HCT116 (cell line): ENCODE measurements around the gene DEFB128. TPM values are rescaled to one million over a fixed set of nuclear protein-coding genes. Genes with fewer than 3 reads are reported as not detected.

Experiments used
- ATAC-seq: fragments of 200-7000 bp; cut with Tn5 transposase; 2 replicates; pipeline ENCODE4 v1.9.1; 2020; ENCODE audit warnings: mild to moderate bottlenecking, moderate library complexity
- BruUV-seq: library from RNA; stranded (reverse); fragments of 400-500 nt; replicated peaks from 2 replicates; lab custom pipeline; 2021; lab: Mats Ljungman, UMichigan
- CTCF ChIA-PET: fragments of 300-600 bp; sonication (Branson Sonifier 250); formaldehyde crosslinking; loops from one replicate; lab custom pipeline; 2021; ENCODE audit warnings: antibody characterized with exemption; lab: Charles Lee
- POLR2A ChIA-PET: fragments of 300-600, 350-600 bp; sonication (Branson Sonifier 250); formaldehyde crosslinking; loops from one replicate; lab custom pipeline; 2021; ENCODE audit warnings: antibody characterized with exemption; lab: Charles Lee
- RAD21 ChIA-PET, 2 experiments: fragments of 300-600 bp; sonication (Branson Sonifier 250); formaldehyde crosslinking; loops; one replicate each; lab custom pipeline; 2023; ENCODE audit warnings: low total read pairs in 2 of 2; ENCODE audit not compliant: uncharacterized antibody in 2 of 2, unreplicated experiment in 2 of 2, low non-redundant PET in 1 of 2; lab: Charles Lee
- DNase-seq: peaks from one replicate; pipeline ENCODE4 v3.0.0-alpha.2; 2010; ENCODE audit warnings: low read depth, low spot score
- H2AFZ ChIP-seq: fragments of 200-600 bp; shearing (Covaris generic), sonication (generic); 2 replicates; pipeline ENCODE4 v1.6.1; 2017; ENCODE audit warnings: low read depth, mixed run types, mixed read lengths, antibody characterized with exemption, low read length; ENCODE audit not compliant: poor library complexity, severe bottlenecking
- H3K27ac ChIP-seq: 2 replicates; pipeline ENCODE4 v1.5.1; 2012; ENCODE audit warnings: low read depth, low read length
- H3K27me3 ChIP-seq: fragments of 200-600 bp; sonication (generic); 2 replicates; pipeline ENCODE4 v1.6.1; 2016; ENCODE audit warnings: mixed run types, low read length, mixed read lengths; ENCODE audit not compliant: insufficient read depth
- H3K36me3 ChIP-seq, 2 experiments: fragments of 200-500 bp in 1 of 2; fragments of 200-600 bp in 1 of 2; sonication (Bioruptor generic) in 1 of 2; sonication (generic) in 1 of 2; 2 replicates each; pipeline versions ENCODE4 v1.5.1 to v1.6.1; 2014 to 2016; ENCODE audit warnings: low read length in 2 of 2, inconsistent platforms in 1 of 2, mixed read lengths in 1 of 2, mixed run types in 1 of 2; ENCODE audit not compliant: insufficient read depth in 2 of 2, control insufficient read depth in 1 of 2
- H3K4me1 ChIP-seq, 2 experiments: fragments of 200-600 bp in 1 of 2; sonication (generic) in 1 of 2; 2 replicates each; pipeline versions ENCODE4 v1.5.1 to v1.6.1; 2012 to 2017; ENCODE audit warnings: low read length in 2 of 2, inconsistent platforms in 1 of 2, mild to moderate bottlenecking in 1 of 2, mixed read lengths in 1 of 2, mixed run types in 1 of 2, moderate library complexity in 1 of 2; ENCODE audit not compliant: insufficient read depth in 2 of 2, control insufficient read depth in 1 of 2
- H3K4me2 ChIP-seq: fragments of 200-600 bp; sonication (generic); 2 replicates; pipeline ENCODE4 v1.6.1; 2017; ENCODE audit warnings: mixed run types, low read length, mixed read lengths
- H3K4me3 ChIP-seq, 2 experiments: fragments of 200-600 bp in 1 of 2; sonication (generic) in 1 of 2; replicated peaks in 1 of 2; 2 replicates each; pipeline ENCODE4 v1.5.1; 2011 to 2016; ENCODE audit warnings: low read length in 2 of 2, control low read depth in 1 of 2, low read depth in 1 of 2, mild to moderate bottlenecking in 1 of 2, mixed read lengths in 1 of 2, mixed run types in 1 of 2
- H3K79me2 ChIP-seq: fragments of 200-600 bp; sonication (generic); 2 replicates; pipeline ENCODE4 v1.6.1; 2017; ENCODE audit warnings: mild to moderate bottlenecking, mixed run types, low read length, moderate library complexity, mixed read lengths; ENCODE audit not compliant: insufficient read depth
- H3K9ac ChIP-seq: fragments of 200-600 bp; sonication (generic); 2 replicates; pipeline ENCODE4 v1.6.1; 2016; ENCODE audit warnings: low read length, mixed read lengths
- H3K9me2 ChIP-seq: fragments of 200-600 bp; sonication (generic), shearing (Covaris generic); 2 replicates; pipeline ENCODE4 v1.6.1; 2017; ENCODE audit warnings: mixed run types, mild to moderate bottlenecking, moderate library complexity; ENCODE audit not compliant: insufficient read depth
- H3K9me3 ChIP-seq, 2 experiments: fragments of 200-500 bp in 1 of 2; fragments of 200-600 bp in 1 of 2; sonication (Bioruptor generic) in 1 of 2; sonication (generic) in 1 of 2; 2 replicates each; pipeline ENCODE4 v1.6.1; 2014 to 2017; ENCODE audit warnings: low read length in 2 of 2, mixed read lengths in 2 of 2, inconsistent platforms in 1 of 2, low read depth in 1 of 2, mild to moderate bottlenecking in 1 of 2, mixed run types in 1 of 2, moderate library complexity in 1 of 2; ENCODE audit not compliant: control insufficient read depth in 1 of 2, insufficient read depth in 1 of 2
- H4K20me1 ChIP-seq: fragments of 200-600 bp; sonication (generic), shearing (Covaris generic); 2 replicates; pipeline ENCODE4 v1.6.1; 2017; ENCODE audit warnings: mixed run types, mild to moderate bottlenecking, moderate library complexity; ENCODE audit not compliant: insufficient read depth
- ATF3 ChIP-seq: IDR thresholded peaks from 2 replicates; pipeline ENCODE4 v1.6.1; 2012
- CBX3 ChIP-seq: IDR thresholded peaks from 2 replicates; pipeline ENCODE4 v1.6.1; 2012; ENCODE audit warnings: low read depth
- EGR1 ChIP-seq: IDR thresholded peaks from 2 replicates; pipeline ENCODE4 v1.6.1; 2012; ENCODE audit warnings: low read depth
- ELF1 ChIP-seq: IDR thresholded peaks from 2 replicates; pipeline ENCODE4 v1.6.1; 2012; ENCODE audit warnings: low read depth, borderline replicate concordance
- FOSL1 ChIP-seq: IDR thresholded peaks from 2 replicates; pipeline ENCODE4 v1.6.1; 2012; ENCODE audit warnings: low read depth
- POLR2A ChIP-seq: IDR thresholded peaks from 2 replicates; pipeline ENCODE4 v1.7.0; 2011; ENCODE audit warnings: borderline replicate concordance; ENCODE audit not compliant: insufficient read depth, insufficient read length; ENCODE audit errors: extremely low read depth
- POLR2AphosphoS5 ChIP-seq: IDR thresholded peaks from 2 replicates; pipeline ENCODE4 v1.6.1; 2011; ENCODE audit warnings: mild to moderate bottlenecking, low read depth, low read length, moderate library complexity
- RAD21 ChIP-seq: IDR thresholded peaks from 2 replicates; pipeline ENCODE4 v1.6.1; 2012; ENCODE audit warnings: low read depth, mild to moderate bottlenecking
- SIN3A ChIP-seq: IDR thresholded peaks from 2 replicates; pipeline ENCODE4 v1.6.1; 2012; ENCODE audit warnings: low read depth
- SP1 ChIP-seq: IDR thresholded peaks from 2 replicates; pipeline ENCODE4 v1.6.1; 2012; ENCODE audit warnings: low read depth
- TCF7L2 ChIP-seq: IDR thresholded peaks from 2 replicates; pipeline ENCODE4 v1.7.0; 2011; ENCODE audit warnings: borderline replicate concordance, inconsistent platforms; ENCODE audit not compliant: insufficient read depth, insufficient read length; ENCODE audit errors: extremely low read depth
- YY1 ChIP-seq: IDR thresholded peaks from 2 replicates; pipeline ENCODE4 v1.6.1; 2011; ENCODE audit warnings: low read length, low read depth, moderate library complexity, mild to moderate bottlenecking; ENCODE audit not compliant: insufficient replicate concordance; ENCODE audit errors: extremely low read depth
- ZFX ChIP-seq: fragments of 450-650 bp; IDR thresholded peaks from 2 replicates; pipeline ENCODE4 v1.6.1; 2017
- ZNF274 ChIP-seq: fragments of 200-500 bp; sonication (Bioruptor generic); IDR thresholded peaks from 2 replicates; pipeline ENCODE4 v1.6.1; 2014; ENCODE audit warnings: mild to moderate bottlenecking, low read depth, low read length, inconsistent platforms
- intact Hi-C: fragments of 100-400 bp; cut with micrococcal nuclease; formaldehyde crosslinking; loops from 2 replicates; pipeline ENCODE4 v1.10.0; 2022
- total RNA-seq: library from RNA; stranded (reverse); gene quantifications from one replicate; pipeline ENCODE4 v1.2.1, GENCODE V29; 2021; ENCODE audit not compliant: unreplicated experiment
- TF ChIP-seq, protein P1 (sequence below), 3 experiments: fragments of 200-600 bp in 1 of 3; sonication (generic) in 1 of 3; IDR thresholded peaks in 2 of 3; conservative IDR thresholded peaks in 1 of 3; 2 replicates each; pipeline ENCODE4 v1.5.1; 2012 to 2017; ENCODE audit warnings: low read depth in 2 of 3, low read length in 2 of 3, antibody characterized with exemption in 1 of 3, borderline replicate concordance in 1 of 3, control low read depth in 1 of 3, mild to moderate bottlenecking in 1 of 3, mixed read lengths in 1 of 3, mixed run types in 1 of 3, moderate library complexity in 1 of 3; ENCODE audit not compliant: insufficient read depth in 1 of 3
- TF ChIP-seq, protein P2 (sequence below): IDR thresholded peaks from 2 replicates; pipeline ENCODE4 v1.6.1; 2012; ENCODE audit warnings: low read depth

DEFB128 gene
- total RNA-seq, 1 experiment from 2014 or later: not detected

GRCh38 chr20:199996-200395, 10.5 kb upstream of the DEFB128 start:
- Histone ChIP-seq H3K9ac (no peak overlapping the region), H3K36me3 (no peaks in the 10 kb centered on the region), H3K27me3 (no peaks in the 10 kb centered on the region), H3K4me3 (no peak overlapping the region), H2AFZ (no peak overlapping the region), H3K9me3 (no peaks in the 10 kb centered on the region), H4K20me1 (no peaks in the 10 kb centered on the region), H3K9me2 (no peaks in the 10 kb centered on the region), H3K4me2 (no peak overlapping the region), H3K27ac (no peak overlapping the region), H3K79me2 (no peaks in the 10 kb centered on the region), H3K4me1 (no peaks in the 10 kb centered on the region)
- CTCF ChIA-PET: no interaction called here
- POLR2A ChIA-PET: no interaction called here
- RAD21 ChIA-PET: no interaction called here
- TF ChIP-seq ATF3 (no peak), ZFX (no peak), FOSL1 (no peak), ELF1 (no peak), POLR2AphosphoS5 (no peak), EGR1 (no peak), TCF7L2 (no peak), SP1 (no peak), CBX3 (no peak), SIN3A (no peak), ZNF274 (no peak), RAD21 (no peak), POLR2A (no peak), YY1 (no peak)
- TF ChIP-seq, protein P1, sequence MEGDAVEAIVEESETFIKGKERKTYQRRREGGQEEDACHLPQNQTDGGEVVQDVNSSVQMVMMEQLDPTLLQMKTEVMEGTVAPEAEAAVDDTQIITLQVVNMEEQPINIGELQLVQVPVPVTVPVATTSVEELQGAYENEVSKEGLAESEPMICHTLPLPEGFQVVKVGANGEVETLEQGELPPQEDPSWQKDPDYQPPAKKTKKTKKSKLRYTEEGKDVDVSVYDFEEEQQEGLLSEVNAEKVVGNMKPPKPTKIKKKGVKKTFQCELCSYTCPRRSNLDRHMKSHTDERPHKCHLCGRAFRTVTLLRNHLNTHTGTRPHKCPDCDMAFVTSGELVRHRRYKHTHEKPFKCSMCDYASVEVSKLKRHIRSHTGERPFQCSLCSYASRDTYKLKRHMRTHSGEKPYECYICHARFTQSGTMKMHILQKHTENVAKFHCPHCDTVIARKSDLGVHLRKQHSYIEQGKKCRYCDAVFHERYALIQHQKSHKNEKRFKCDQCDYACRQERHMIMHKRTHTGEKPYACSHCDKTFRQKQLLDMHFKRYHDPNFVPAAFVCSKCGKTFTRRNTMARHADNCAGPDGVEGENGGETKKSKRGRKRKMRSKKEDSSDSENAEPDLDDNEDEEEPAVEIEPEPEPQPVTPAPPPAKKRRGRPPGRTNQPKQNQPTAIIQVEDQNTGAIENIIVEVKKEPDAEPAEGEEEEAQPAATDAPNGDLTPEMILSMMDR (IDR thresholded peaks at IDR 0.05 in 2 of 3, conservative IDR thresholded peaks at IDR 0.05 in 1 of 3; ENCODE audit: borderline replicate concordance in 1 of 3, insufficient read depth in 1 of 3, low read depth in 2 of 3, low read length in 2 of 3): no peak
- TF ChIP-seq, protein P2, sequence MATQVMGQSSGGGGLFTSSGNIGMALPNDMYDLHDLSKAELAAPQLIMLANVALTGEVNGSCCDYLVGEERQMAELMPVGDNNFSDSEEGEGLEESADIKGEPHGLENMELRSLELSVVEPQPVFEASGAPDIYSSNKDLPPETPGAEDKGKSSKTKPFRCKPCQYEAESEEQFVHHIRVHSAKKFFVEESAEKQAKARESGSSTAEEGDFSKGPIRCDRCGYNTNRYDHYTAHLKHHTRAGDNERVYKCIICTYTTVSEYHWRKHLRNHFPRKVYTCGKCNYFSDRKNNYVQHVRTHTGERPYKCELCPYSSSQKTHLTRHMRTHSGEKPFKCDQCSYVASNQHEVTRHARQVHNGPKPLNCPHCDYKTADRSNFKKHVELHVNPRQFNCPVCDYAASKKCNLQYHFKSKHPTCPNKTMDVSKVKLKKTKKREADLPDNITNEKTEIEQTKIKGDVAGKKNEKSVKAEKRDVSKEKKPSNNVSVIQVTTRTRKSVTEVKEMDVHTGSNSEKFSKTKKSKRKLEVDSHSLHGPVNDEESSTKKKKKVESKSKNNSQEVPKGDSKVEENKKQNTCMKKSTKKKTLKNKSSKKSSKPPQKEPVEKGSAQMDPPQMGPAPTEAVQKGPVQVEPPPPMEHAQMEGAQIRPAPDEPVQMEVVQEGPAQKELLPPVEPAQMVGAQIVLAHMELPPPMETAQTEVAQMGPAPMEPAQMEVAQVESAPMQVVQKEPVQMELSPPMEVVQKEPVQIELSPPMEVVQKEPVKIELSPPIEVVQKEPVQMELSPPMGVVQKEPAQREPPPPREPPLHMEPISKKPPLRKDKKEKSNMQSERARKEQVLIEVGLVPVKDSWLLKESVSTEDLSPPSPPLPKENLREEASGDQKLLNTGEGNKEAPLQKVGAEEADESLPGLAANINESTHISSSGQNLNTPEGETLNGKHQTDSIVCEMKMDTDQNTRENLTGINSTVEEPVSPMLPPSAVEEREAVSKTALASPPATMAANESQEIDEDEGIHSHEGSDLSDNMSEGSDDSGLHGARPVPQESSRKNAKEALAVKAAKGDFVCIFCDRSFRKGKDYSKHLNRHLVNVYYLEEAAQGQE: no peak
- no peak for ATAC-seq
- intact Hi-C loops: no loop called here
- DNase-seq: no peak
- no TSS peak for BruUV-seq
